ENCODE results near the gene KIRREL3.

The KIRREL3 gene

DNA sequence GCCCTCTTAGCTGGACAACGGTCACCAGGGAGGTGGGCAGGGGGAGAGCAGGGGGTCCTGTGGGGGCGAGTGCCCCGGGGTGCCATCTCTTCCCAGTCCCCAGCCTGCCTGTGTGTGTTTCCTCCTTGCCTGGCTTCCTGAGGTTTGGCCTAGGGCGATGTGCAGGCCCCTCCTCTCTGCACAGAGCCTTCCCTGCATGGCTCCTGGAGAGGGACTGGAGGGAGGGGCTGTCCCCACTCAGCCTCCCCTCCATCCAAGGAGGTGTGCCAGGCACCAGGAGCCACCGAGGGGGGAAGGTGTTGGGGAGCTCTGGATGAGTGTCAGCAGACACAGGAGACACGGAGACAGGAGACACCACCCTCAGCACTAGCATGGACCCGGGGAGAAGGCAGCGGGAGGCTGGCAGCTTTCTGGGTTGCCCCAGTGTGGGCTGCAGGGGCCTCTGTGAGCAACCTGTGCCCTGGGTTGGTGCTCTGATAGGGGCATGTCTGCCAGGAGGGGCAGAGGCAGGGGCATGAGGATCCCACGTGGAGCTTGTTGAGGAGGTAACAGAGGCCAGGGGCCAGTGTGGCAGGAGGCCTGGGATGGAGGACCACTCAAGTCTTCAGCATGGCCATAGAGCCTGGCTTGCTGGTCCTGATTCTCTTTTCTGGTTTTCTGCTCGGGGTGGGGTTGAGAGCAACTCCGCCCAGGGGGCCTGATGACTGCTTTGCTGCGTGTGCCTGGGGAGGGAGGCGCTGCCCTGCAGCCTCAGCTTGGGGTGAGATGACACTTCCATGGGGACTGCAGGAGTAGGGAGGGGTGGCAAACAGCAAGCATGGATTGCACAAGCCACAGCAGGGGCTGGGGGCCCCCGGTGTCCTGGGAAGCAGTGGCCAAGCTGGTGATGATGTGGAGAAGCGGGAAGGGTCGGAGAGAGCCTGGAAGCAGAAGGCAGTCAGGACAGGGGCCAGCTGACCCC is 566.3 kb downstream of the KIRREL3 start:
- H3K36me3 ChIP-seq (ENCODE audit: insufficient read depth, low read length), result no peaks in the 10 kb centered on the region
- H3K9me3 ChIP-seq (ENCODE audit: control insufficient read depth, insufficient read depth, low read length), result no peaks in the 10 kb centered on the region
- H3K9ac ChIP-seq (ENCODE audit: low read depth, low read length), result no peak overlapping the region
- peaks cover 25% of the 10 kb centered on the region; the same call in 1 of the 2 replicates for H3K4me1 ChIP-seq (ENCODE audit: insufficient read depth, low read length)

DNA sequence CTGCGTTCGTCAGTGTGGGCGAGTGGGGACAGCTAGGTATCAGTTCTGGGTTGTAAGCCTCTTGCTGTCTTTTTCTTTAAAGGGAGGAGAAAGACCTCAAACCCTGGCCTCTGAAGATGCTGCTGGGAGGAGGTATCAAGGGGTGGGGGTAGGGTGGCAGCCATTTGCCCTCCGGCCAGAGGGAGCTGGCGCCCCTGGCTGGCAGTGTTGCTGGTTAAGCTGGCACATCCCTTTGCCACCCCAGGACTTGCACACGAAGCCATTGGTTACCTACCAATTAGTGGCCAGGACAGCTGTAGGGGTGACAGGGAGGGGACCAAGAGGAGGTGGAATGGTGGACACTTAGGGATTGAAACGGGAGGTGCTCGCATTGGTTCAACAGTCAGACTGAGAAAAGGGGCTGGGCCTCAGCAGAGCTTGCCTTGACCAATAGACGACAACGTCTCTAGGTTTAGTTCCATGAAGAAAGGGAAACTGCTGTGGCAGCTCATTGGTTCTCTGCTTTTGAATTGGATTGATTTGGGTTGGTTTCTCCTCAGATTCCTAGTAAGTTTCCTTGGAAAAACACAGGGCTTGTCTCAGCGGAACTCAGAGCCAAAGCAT is 567.2 kb downstream of the KIRREL3 start:
- Histone ChIP-seq H3K4me1 (ENCODE audit: insufficient read depth, low read length) (peaks cover 25% of the 10 kb centered on the region; the same call in 1 of the 2 replicates), H3K36me3 (ENCODE audit: insufficient read depth, low read length) (no peaks in the 10 kb centered on the region), H3K9me3 (ENCODE audit: control insufficient read depth, insufficient read depth, low read length) (no peaks in the 10 kb centered on the region), H3K9ac (ENCODE audit: low read depth, low read length) (no peak overlapping the region)

DNA sequence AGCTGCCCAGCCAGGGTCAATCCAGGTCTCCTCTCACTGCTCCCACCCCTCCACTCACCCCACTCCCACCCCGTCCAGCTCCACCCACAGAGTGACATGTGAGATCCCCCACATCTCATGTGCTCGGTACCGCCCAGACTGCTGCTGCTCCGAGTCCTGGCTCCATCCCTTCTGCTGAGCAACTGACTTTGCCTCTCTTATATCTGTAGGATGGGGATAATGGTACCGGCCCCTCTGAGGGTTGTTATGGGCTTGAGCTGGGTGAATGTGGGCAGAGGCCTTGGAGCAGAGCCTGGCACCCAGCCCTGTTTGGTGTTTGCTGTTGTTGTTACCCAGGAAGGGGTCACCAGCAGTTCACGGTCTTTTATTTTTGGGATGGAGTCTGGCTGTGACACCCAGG is 568.0 kb downstream of the KIRREL3 start:
- Histone ChIP-seq H3K36me3 (ENCODE audit: insufficient read depth, low read length) (no peaks in the 10 kb centered on the region), H3K9me3 (ENCODE audit: control insufficient read depth, insufficient read depth, low read length) (no peaks in the 10 kb centered on the region), H3K4me1 (ENCODE audit: insufficient read depth, low read length) (peaks cover 25% of the 10 kb centered on the region; the same call in 1 of the 2 replicates), H3K9ac (ENCODE audit: low read depth, low read length) (no peak overlapping the region)

DNA sequence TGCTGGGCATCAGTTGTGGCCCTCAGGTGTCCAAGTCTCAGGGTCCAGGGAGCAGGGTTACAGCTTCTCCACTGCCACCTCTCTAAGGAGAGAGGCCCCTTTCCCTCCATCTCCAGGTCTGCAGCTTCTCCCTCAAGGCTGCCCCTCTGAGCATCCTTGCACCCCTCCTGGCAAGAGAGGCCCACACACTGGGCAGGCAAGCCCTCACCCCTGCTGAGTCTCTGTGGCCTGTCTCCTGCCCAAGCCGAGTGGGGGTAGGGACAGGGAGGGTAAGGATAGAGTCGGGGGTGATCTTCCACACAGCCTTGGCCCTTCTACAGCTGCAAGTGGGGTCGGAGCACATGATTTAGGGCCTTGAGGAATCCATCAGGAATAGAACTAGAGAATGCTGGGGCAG is 568.5 kb downstream of the KIRREL3 start:
- Histone ChIP-seq H3K4me1 (ENCODE audit: insufficient read depth, low read length) (peaks cover 25% of the 10 kb centered on the region; the same call in 1 of the 2 replicates), H3K9me3 (ENCODE audit: control insufficient read depth, insufficient read depth, low read length) (no peaks in the 10 kb centered on the region), H3K9ac (ENCODE audit: low read depth, low read length) (no peak overlapping the region), H3K36me3 (ENCODE audit: insufficient read depth, low read length) (no peaks in the 10 kb centered on the region)

DNA sequence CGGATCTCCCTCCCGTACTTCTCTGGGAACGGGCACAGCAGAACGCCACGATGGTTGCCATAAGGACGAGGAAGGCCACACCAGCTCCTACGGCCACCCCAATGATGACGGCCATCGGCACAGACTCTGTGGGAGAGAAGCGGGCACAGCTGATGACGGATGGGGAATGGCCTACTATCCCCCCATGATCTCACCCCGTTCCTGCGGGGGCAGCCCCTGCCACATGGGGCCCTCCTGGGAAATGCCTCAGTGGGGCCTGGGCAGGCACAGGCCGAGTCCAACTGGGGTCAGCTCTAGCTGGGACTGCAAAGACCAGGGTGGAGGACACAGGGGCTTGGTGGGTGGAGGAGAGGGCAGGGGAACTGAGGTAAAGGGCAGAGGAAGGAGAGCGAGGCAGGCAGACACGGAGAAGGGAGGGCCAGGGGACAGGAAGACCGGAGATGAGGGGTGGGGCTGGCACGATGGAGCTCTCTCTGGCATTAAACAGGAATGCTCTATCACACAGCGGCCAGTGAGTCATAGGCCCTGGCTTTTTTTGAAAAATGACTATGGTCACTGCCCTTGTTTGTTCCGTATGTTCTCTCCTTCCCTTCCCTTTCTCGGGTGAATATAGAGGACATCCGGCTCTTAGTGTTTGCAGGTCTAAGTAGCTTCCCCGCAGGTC is 569.0 kb downstream of the KIRREL3 start:
- Histone ChIP-seq H3K9me3 (ENCODE audit: control insufficient read depth, insufficient read depth, low read length) (no peaks in the 10 kb centered on the region), H3K36me3 (ENCODE audit: insufficient read depth, low read length) (no peaks in the 10 kb centered on the region), H3K9ac (ENCODE audit: low read depth, low read length) (no peak overlapping the region), H3K4me1 (ENCODE audit: insufficient read depth, low read length) (peaks cover 25% of the 10 kb centered on the region; the same call in 1 of the 2 replicates)

DNA sequence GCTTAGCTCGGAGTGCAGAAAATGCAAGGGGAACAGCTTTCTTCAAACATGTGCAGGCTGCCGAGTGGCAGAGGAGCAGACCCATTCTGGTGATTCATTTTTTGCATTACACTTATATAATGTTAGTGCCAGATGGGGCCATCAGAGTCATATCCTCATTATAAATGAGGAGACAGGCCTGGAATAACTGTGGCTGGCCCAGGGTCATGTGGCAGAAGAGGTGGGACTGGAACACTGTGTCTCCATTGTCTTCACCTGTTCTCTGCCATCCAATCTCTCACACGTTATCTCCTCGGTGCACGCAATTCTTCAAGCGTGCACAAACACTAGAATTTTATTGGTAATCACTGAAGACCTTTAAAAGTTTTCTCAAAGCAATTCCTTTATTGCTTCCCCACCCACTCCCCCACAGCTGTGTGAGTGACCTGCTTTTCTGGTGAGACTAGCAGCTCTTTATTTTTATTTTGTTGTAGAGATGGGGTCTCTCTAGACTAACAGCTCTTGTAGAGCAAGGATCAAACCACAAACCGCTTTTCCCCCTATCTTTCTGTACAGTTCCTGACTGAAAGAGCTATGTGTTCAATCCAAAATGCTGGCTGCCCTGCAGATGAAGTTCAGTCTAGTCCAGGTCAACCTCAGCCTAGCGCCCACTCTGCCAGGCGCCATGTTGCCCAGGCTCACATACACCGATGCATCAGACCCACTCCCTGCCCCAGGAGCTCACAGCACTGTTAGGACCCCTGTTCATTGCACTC is 569.8 kb downstream of the KIRREL3 start:
- Histone ChIP-seq H3K9me3 (ENCODE audit: control insufficient read depth, insufficient read depth, low read length) (no peaks in the 10 kb centered on the region), H3K9ac (ENCODE audit: low read depth, low read length) (no peak overlapping the region), H3K4me1 (ENCODE audit: insufficient read depth, low read length) (peaks cover 29% of the 10 kb centered on the region), H3K36me3 (ENCODE audit: insufficient read depth, low read length) (no peaks in the 10 kb centered on the region)

DNA sequence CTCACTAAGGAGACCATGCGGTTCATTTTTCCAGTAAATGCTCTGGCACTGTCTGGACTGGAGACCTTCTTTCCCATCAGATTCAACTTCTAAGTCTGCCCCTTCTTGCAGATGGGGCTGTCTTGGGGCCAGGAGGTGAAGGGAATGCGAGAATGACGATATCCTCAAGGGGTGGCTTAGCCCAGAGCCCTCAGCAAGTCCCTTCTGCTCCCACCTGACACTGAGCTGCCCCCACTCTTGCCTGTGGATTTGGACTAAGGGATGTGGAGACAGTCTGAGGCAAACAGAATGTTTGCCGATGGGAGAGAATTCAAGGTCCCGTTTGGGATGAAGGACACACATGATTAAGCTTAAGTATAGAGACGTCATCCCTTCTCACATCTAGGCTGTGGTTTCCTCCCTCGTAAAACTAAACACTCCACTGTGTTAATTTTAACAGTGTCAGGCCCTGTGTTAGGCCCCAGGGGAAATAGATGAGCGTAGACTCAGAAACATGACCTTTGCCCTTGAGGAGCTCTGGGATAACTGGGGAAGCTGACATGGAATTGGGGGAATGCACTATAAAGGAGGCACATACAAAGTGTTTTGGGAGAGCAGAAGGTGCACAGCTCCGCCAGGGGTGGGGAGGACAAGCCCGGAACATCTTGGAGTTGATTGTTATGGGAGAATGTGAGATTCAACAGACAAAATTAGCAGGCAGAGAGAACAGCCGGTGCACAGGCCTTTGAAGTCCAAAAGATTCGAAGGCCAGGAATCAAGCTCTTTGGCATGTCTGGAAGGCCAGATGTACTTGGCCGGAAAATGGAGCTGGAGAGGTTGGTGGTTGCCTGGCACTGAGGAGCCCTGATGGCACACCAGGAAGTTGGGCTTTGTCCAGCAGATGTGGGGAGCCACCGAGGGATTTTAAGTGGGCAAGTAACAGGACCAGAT is 573.5 kb downstream of the KIRREL3 start:
- Histone ChIP-seq H3K4me1 (ENCODE audit: insufficient read depth, low read length) (peaks cover 6% of the 10 kb centered on the region), H3K9me3 (ENCODE audit: control insufficient read depth, insufficient read depth, low read length) (no peaks in the 10 kb centered on the region), H3K9ac (ENCODE audit: low read depth, low read length) (no peak overlapping the region), H3K36me3 (ENCODE audit: insufficient read depth, low read length) (no peaks in the 10 kb centered on the region)

DNA sequence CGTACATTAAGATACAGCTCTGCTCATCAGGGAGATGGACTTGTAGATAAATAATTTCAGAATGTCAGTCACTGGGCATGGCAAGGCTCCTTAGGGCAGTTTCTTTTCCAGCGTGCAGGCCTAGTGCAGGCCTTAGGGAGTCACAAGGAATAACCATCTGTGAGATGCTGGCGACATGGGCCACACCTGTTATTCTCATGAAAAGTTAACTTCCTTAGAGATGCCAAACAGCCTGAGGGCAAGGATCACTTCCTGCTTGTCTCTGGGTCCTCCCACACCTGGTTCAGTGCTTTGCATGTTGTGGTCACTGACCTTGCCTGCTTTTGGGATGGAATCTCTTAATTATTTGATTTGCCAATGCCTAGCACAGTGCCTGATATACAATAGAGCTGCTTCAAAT is 574.5 kb downstream of the KIRREL3 start:
- H3K9ac ChIP-seq (ENCODE audit: low read depth, low read length), result no peak overlapping the region
- H3K36me3 ChIP-seq (ENCODE audit: insufficient read depth, low read length), result no peaks in the 10 kb centered on the region
- H3K9me3 ChIP-seq (ENCODE audit: control insufficient read depth, insufficient read depth, low read length), result no peaks in the 10 kb centered on the region
- H3K4me1 ChIP-seq (ENCODE audit: insufficient read depth, low read length), result peaks cover 4% of the 10 kb centered on the region

DNA sequence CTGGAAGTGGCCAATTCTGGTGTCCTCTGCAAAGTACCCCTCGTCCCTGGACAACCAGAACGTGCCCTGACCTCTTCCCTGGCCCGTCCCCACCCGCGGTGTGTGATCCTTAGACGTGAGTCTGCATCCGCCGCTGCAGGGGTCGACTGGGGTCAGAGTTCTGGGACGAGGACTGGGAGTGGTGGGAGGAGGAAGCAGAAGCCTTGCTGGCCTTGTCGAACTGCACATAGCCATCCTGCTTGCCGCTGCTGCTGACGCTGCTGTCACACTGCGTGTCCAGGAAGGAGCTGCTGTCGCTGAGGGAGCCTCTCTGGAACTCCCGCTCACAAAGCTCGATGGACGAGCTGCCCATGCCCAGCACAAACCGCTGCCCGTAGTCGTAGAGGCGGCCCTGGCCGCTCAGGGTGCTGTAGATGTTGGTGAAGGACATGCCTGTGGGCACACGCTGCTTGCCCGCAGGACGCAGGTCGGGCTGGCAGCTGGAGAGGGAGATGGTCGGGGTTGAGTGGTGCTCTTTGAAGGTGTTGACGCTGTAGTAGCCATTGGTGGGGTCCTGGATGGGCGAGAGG is 576.0 kb downstream of the KIRREL3 start:
- no peak overlapping the region for H3K9ac ChIP-seq (ENCODE audit: low read depth, low read length)
- H3K36me3 ChIP-seq (ENCODE audit: insufficient read depth, low read length), result no peaks in the 10 kb centered on the region
- peaks cover 4% of the 10 kb centered on the region for H3K4me1 ChIP-seq (ENCODE audit: insufficient read depth, low read length)

DNA sequence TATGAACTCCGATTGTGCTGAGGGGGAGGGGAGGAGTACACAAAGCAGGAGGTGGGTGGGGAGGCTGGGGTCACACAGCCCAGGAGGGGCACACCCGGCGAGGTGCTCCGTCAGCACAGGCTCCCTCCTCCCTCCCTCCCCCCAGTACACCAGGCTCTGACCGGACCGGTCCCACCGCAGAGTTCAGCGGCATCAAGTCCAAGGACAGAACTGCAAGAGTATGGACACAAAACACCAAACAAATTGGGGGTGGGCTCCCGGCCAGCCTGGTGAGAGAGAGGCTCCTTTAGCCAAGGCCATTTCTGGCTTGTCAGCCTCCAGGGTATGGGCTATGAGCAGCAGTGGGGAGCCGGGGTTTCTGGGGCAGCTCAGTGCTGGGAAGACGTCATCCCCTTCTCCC is 576.8 kb downstream of the KIRREL3 start:
- Histone ChIP-seq H3K36me3 (ENCODE audit: insufficient read depth, low read length) (no peaks in the 10 kb centered on the region), H3K9me3 (ENCODE audit: control insufficient read depth, insufficient read depth, low read length) (no peaks in the 10 kb centered on the region), H3K4me1 (ENCODE audit: insufficient read depth, low read length) (peaks cover 4% of the 10 kb centered on the region), H3K9ac (ENCODE audit: low read depth, low read length) (no peak overlapping the region)

More for the DNA sequence above, 576.0 kb downstream of the KIRREL3 start:
- H3K9me3 ChIP-seq (ENCODE audit: control insufficient read depth, insufficient read depth, low read length), result no peaks in the 10 kb centered on the region

DNA sequence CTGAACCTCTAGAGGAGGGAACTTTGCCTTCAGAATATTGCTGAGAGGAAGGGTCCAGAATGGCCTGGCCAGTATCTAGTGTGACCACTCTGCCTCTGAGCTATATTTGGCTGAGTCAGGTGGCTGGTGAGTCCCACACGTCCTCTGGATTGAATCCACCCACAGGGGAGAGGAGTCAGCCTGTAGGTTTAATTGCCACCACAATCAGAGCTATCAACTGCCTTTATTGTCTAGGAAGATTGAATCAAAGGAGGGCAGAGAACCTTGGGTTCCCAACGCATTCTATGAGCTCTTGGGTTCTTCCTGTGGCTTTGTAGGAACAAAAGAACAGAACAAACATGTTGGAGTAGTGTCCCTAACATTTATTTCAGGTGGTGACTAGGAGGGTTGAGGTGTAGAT is 577.4 kb downstream of the KIRREL3 start:
- no peaks in the 10 kb centered on the region for H3K9me3 ChIP-seq (ENCODE audit: control insufficient read depth, insufficient read depth, low read length)
- H3K36me3 ChIP-seq (ENCODE audit: insufficient read depth, low read length), result no peaks in the 10 kb centered on the region
- peaks cover 4% of the 10 kb centered on the region for H3K4me1 ChIP-seq (ENCODE audit: insufficient read depth, low read length)
- no peak overlapping the region for H3K9ac ChIP-seq (ENCODE audit: low read depth, low read length)

DNA sequence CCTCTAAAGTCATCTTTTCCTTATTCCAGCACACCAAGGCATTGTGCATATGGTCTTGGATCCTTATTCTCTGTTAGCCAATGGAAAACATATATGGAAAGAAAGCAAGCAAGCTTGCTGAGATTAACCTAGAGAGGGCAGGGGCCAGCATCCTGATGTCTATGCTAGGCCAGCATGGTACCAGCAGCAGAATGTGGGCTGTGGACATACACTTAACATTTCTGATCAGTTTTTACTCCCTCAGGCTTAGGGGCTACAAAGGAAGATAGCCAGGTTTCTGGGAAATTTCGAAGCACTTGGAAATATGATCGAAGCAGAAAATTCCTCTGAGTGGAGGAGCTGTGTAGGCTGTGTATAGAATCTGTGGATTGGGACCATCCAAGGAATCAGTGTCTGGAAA is 578.1 kb downstream of the KIRREL3 start:
- no peak overlapping the region for H3K9ac ChIP-seq (ENCODE audit: low read depth, low read length)

DNA sequence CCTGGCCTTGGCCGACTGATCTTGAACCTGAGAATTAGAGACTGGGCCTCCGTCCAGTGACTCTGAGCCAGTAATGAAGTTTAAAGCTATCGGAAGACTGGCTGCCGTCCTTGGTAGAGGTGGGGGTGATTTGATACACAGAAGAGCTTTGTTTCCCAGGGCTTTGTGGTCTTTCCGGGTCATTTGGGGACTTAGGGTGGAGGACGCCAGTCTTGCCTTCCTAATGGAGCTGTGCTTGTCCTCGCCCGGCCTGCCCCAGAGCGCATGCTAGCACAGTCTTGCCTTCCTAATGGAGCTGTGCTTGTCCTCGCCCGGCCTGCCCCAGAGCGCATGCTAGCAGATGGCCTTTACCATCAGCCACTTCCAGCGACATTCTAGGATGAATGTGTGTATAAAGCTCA is 579.3 kb downstream of the KIRREL3 start:
- H3K9ac ChIP-seq (ENCODE audit: low read depth, low read length), result no peak overlapping the region

More for the DNA sequence above, 578.1 kb downstream of the KIRREL3 start:
- H3K9me3 ChIP-seq (ENCODE audit: control insufficient read depth, insufficient read depth, low read length), result no peaks in the 10 kb centered on the region
- no peaks in the 10 kb centered on the region for H3K36me3 ChIP-seq (ENCODE audit: insufficient read depth, low read length)
- peaks cover 4% of the 10 kb centered on the region for H3K4me1 ChIP-seq (ENCODE audit: insufficient read depth, low read length)

More for the DNA sequence above, 579.3 kb downstream of the KIRREL3 start:
- H3K36me3 ChIP-seq (ENCODE audit: insufficient read depth, low read length), result no peaks in the 10 kb centered on the region
- peaks cover 4% of the 10 kb centered on the region for H3K4me1 ChIP-seq (ENCODE audit: insufficient read depth, low read length)
- no peaks in the 10 kb centered on the region for H3K9me3 ChIP-seq (ENCODE audit: control insufficient read depth, insufficient read depth, low read length)
